ENCODE results near the gene EMP1. TPM values are rescaled to one million over a fixed set of nuclear protein-coding genes. Genes with fewer than 3 reads are reported as not detected.

EMP1 gene
- total and polyA plus RNA-seq, 2 of the 13 experiments (the other 11 are each of a cell fraction or from before 2014, with no cell fraction given): 0.13 to 0.61 TPM

- no peak for TF ChIP-seq ZSCAN29 (CRISPR knock-in tag; conservative IDR thresholded peaks at IDR 0.05)
Observed at GRCh38 chr12:13222076-13222475, 25.6 kb downstream of the EMP1 start (continued).

- H3K4me1 ChIP-seq (ENCODE audit: insufficient read depth, low read length): peaks cover 9% of the 10 kb centered on the region
- FAIRE-seq: no peak
- CTCF ChIA-PET (ENCODE audit: low intra/inter-chr PET ratio, low total read pairs): no interaction called here
- no peaks in the 10 kb centered on the region for H3K9me3 ChIP-seq (ENCODE audit: low read length)
- no peak overlapping the region for H3K9ac ChIP-seq (ENCODE audit: insufficient read depth, low read depth, low read length)
- DNase-seq (ENCODE audit: low spot score): peak; percentile 55
- no peak overlapping the region for H3K27ac ChIP-seq (ENCODE audit: extremely low read length, insufficient read depth, low read length)
- ATAC-seq: peak; percentile 60
- WGBS (ENCODE audit: low lambda C conversion rate): 50% methylated on average over 5 of the region's 5 CpGs
- no peaks in the 10 kb centered on the region for H3K79me2 ChIP-seq (ENCODE audit: insufficient read depth, low read length)
- intact Hi-C loops (cut with micrococcal nuclease; ENCODE audit: unreplicated experiment) (no loop called here), in situ Hi-C loops (cut with HindIII; ENCODE audit: extremely low pct_ligation_motif_present, low pct_unique_long_range_greater_than_20kb) (loop anchor here (25.0 kb wide), 1 partner anchor 436 kb away; the partner anchor contains the start of gene APOLD1)
- BruUV-seq (replicated peaks): no TSS peak
- H3K4me2 ChIP-seq (ENCODE audit: low read depth, low read length): no peak overlapping the region
- no peak overlapping the region for H3K4me3 ChIP-seq (replicated peaks in 1 of 3; ENCODE audit: insufficient read depth in 1 of 3, low read depth in 2 of 3, low read length in 3 of 3)
- H3K27me3 ChIP-seq (ENCODE audit: control insufficient read depth in 1 of 2, insufficient read depth in 2 of 2, low read length in 2 of 2): peaks cover 1 to 9% of the 10 kb centered on the region in 2 experiments; a peak in 1 of 5 replicates
- POLR2A ChIA-PET: no interaction called here
- no peaks in the 10 kb centered on the region for H3K36me3 ChIP-seq (replicated peaks in 1 of 2; ENCODE audit: control insufficient read depth in 1 of 2, insufficient read depth in 2 of 2, low read length in 2 of 2)
- no peaks in the 10 kb centered on the region for H4K20me1 ChIP-seq (ENCODE audit: insufficient read depth, low read length)
- H2AFZ ChIP-seq (ENCODE audit: low read length): no peak overlapping the region
- no peak for TF ChIP-seq KMT2A (CRISPR knock-in tag; IDR thresholded peaks at IDR 0.05)
- TF ChIP-seq ZNF446 (CRISPR knock-in tag; IDR thresholded peaks at IDR 0.05): no peak
- no peak for TF ChIP-seq RORA (CRISPR knock-in tag; IDR thresholded peaks at IDR 0.05)
- no peak for TF ChIP-seq ZNF691 (CRISPR knock-in tag; IDR thresholded peaks at IDR 0.05; ENCODE audit: borderline replicate concordance, low read depth)
- no peak for TF ChIP-seq ZNF552 (CRISPR knock-in tag; IDR thresholded peaks at IDR 0.05; ENCODE audit: borderline replicate concordance)
- no peak for TF ChIP-seq ZBTB25 (CRISPR knock-in tag; IDR thresholded peaks at IDR 0.05)
- TF ChIP-seq ZNF224 (CRISPR knock-in tag; IDR thresholded peaks at IDR 0.05): no peak
- TF ChIP-seq FOSL2 (CRISPR knock-in tag; IDR thresholded peaks at IDR 0.05): peak; percentile 24; the same call in 1 of the 2 replicates
- no peak for TF ChIP-seq TCF7 (IDR thresholded peaks at IDR 0.05; ENCODE audit: low read depth)
- no peak for TF ChIP-seq ZNF770 (CRISPR knock-in tag; IDR thresholded peaks at IDR 0.05)
- no peak for TF ChIP-seq RFX3 (CRISPR knock-in tag; IDR thresholded peaks at IDR 0.05)
- no peak for TF ChIP-seq PITX1 (CRISPR knock-in tag; IDR thresholded peaks at IDR 0.05)
- TF ChIP-seq JUNB (CRISPR knock-in tag; IDR thresholded peaks at IDR 0.05; ENCODE audit: borderline replicate concordance): no peak
- 0 out of 2 replicates have a peak, but pooled peaks have one; percentile 18 for TF ChIP-seq CEBPG (CRISPR knock-in tag; IDR thresholded peaks at IDR 0.05)
- TF ChIP-seq NBN (conservative IDR thresholded peaks at IDR 0.05): no peak
- no peak for TF ChIP-seq SAP130 (CRISPR knock-in tag; IDR thresholded peaks at IDR 0.05; ENCODE audit: low read depth)
- TF ChIP-seq ZNF672 (CRISPR knock-in tag; IDR thresholded peaks at IDR 0.05): no peak
- 0 out of 2 replicates have a peak, but pooled peaks have one; percentile 40 for TF ChIP-seq DNMT3B (CRISPR knock-in tag; conservative IDR thresholded peaks at IDR 0.05)
- TF ChIP-seq CEBPB (IDR thresholded peaks at IDR 0.05; ENCODE audit: borderline replicate concordance, low read depth, low read length): peak; percentile 55; the same call in 1 of the 2 replicates
- TF ChIP-seq BORCS8-MEF2B (CRISPR knock-in tag; IDR thresholded peaks at IDR 0.05): no peak
- no peak for TF ChIP-seq ZNF614 (CRISPR knock-in tag; IDR thresholded peaks at IDR 0.05; ENCODE audit: borderline replicate concordance)
Observed at GRCh38 chr12:13223179-13223804, 26.8 kb downstream of the EMP1 start.

Measured in HepG2 (cell line).